GM03348 (cell line): ENCODE results near the gene CCSER1.
"Not testable (repeated sequence)": the region's sequence is repeated elsewhere in the genome, so short reads cannot be mapped to it uniquely, and the experiment has no call there.

Source experiments
- DNase-seq: peaks from one replicate; pipeline ENCODE4 v3.0.0; 2012; ENCODE audit warnings: low spot score

CCSER1 gene

DNA sequence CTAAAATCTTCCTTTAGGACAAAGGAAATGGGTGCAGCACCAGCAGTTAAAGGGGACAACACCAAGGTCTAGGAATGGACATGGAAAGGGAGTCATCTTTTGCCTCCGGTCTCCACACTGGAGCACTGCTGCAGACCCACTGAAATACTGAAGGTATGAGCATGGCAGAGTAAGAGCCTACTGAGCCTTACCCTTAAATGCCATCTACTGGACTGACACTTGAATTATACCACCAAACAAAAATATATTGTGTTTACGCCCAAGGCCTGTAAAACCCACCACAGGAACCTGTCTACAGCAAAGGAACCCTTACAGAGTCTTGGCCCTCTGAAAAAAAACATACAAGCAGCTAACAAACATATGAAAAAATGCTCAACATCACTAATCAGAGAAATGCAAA, 443.4 kb downstream of the CCSER1 start:
- no peak for DNase-seq

DNA sequence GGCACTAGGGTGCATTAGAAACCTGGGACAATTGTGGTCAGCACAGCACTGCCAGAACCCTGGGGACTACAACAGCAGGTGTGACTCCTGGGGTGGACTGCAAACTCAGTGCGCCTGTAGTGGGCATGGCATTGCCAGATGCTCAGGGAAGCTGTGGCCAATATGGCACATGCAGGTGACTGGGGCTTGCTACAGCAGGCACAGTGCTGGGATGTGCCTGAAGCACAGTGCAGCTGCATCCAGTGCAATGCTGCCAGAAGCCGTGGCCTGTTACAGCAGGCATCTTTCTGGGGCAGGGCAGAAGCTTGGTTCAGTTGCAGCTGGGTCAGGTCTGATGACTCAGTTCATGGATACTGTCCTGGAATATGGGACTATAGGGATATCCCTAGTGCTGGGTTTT, 445.8 kb downstream of the CCSER1 start:
- no peak for DNase-seq

- no peak for DNase-seq
Measured at GRCh38 chr4:90575371-90575770, 448.2 kb downstream of the CCSER1 start.

- DNase-seq = no peak
Measured at GRCh38 chr4:90580326-90580725, 453.1 kb downstream of the CCSER1 start.

DNA sequence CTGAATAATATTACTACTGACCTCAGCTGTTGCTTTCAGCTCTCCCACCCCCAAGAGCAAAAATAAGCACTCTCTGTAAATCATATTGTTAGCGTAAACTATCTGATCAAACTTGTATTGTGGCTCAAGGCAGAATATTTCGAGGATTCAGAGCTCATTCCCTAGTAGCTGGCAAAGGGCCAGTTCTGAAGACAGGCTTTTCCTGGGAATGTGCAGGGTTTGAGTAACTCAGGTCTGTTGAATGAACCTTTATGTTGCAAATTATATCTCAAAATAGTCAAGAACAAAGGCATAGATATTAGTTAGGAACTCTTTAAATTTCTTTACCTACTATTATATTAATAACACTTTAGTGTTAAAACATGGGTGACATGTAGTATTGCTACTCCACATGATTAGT, 454.9 kb downstream of the CCSER1 start:
- DNase-seq = no peak

DNA sequence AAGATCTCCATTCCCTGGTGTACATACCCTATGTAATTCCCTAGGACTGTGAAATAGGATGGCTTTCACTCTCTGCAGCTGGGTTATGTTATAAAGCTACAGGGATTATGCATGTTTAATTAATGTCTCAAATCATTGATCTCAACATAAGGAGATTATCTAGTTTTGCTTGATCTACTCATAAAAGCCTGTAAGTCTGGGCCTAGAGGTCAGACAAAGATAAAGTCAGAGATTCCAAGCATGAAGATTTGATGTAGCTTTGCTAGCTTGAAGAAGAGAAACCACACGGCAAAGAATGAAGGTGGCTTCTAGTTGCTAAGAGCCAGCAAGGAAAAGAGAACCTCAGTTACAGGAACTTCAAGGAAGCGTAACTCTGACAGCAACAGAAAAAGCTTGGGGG, 456.9 kb downstream of the CCSER1 start:
- DNase-seq = no peak

GRCh38 chr4:90585961-90586360, 458.8 kb downstream of the CCSER1 start:
- no peak for DNase-seq

- DNase-seq = no peak
Measured at GRCh38 chr4:90586799-90587198, 459.6 kb downstream of the CCSER1 start.

DNA sequence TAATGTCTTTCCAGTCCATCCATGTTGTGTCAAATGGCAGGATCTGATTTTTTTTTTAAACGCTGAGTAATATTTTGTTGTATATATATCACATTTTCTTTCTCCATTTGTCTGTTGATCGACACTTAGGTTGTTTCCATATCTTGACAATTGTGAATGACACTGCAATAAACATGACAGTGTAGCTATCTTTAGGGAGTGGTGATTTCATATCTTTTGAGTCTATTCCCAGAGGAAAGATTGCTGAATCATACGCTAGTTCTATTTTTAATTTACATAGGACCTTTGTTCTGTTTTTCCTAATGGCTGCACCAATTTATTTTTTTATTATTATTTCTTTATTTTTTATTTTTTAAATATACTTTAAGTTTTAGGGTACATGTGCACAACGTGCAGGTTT, 470.7 kb downstream of the CCSER1 start:
- DNase-seq = no peak

- no peak for DNase-seq
Measured at GRCh38 chr4:90598741-90599140, 471.5 kb downstream of the CCSER1 start.

GRCh38 chr4:90602726-90603125, 475.5 kb downstream of the CCSER1 start:
- no peak for DNase-seq

- no peak for DNase-seq
Measured at GRCh38 chr4:90603540-90603939, 476.3 kb downstream of the CCSER1 start.

- no peak for DNase-seq
Measured at GRCh38 chr4:90606781-90607180, 479.6 kb downstream of the CCSER1 start.

DNA sequence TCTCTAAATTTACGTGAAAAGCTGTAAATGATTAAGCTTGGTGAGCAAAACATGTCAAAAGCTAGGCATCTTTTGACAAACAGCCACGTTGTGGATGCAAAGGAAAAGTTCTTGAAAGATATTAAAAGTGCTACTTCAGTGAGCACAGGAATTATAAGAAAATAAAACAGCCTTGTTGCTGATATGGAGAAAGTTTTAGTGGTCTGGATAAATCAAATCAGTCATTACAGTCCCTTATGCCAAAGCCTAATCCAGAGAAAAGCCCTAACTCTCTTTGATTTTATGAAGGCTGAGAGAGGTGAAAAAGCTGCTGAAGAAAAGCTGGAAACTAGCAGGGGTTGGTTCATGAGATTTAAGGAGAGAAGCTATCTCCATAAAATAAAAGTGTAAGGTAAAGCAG, 487.2 kb downstream of the CCSER1 start:
- no peak for DNase-seq

DNA sequence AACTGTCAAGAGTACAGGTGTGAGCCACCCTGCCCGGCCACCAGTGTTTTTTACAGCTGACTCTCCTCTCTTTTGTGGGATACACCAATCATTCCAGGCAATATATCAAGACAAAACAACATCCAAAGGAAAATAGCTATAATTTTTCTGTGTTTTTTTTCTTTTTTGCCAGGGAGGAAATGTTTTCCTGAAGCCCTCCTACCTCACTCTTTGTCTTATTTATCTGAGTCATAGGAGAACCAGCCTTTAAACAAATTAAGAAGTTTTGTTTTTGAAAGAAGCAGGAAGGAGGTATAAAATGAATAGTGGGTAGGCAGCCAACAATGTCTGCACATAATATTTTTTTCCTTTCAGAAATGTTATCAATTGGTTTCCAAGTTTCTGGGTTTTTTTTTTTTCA, 493.9 kb downstream of the CCSER1 start:
- DNase-seq = no peak

- no peak for DNase-seq
Measured at GRCh38 chr4:90624781-90625180, 497.6 kb downstream of the CCSER1 start.

GRCh38 chr4:90641861-90642599, 514.8 kb downstream of the CCSER1 start:
- no peak for DNase-seq

DNA sequence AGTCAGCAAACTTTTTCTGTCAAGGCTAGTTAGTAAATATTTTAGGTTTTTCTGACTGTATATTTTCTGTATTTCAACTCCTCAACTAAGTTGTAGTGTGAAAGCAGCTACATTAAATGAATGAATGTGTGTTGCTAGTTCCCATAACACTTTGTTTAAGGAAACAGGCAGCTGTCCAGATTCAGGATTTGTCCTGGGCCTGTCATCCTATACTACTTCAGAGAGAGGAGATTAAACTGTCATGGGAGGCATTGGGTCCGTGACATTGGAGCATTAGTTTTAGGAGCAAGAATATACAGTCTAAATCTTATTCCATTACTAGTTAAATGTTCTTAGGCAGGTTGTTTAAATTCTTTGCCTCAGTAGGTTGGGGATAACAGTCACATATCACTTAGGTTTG, 516.0 kb downstream of the CCSER1 start:
- no peak for DNase-seq

DNA sequence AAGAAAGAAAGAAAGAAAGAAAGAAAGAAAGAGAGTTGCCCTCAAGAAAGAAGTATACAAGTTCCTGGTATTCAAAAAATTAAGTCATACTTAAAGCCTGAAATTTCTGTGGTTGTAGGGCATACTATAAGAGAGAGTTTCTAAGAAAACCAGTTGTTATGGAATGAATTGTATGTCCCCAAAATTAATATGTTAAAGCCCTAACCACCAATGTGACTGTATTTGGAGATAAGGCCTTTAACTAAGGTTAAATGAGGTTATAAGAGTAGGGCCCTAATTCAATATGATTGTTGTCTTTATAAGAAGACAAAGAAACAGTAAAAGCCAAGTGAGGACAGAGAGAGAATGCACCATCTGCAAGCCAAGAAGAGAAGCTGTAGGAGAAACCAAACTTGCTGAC, 521.1 kb downstream of the CCSER1 start:
- DNase-seq = no peak

DNA sequence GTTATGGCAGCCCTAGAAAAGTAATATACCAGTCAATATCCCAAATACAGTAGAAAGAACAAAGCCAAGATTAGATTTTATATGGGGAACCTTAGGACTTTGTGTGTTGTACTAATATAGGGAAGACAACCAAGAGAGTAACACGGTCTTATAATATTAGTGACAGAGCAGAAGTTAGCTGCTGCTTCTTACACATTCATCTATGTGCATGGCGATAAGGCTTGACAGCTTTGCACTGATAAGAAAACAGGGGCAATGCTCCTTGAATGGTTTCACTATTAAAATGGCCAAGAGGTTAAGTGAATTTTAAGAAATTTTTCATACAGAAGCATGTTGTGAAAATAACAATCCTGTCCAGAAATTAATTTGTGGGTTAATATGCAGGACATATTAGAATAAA, 521.6 kb downstream of the CCSER1 start:
- no peak for DNase-seq

DNA sequence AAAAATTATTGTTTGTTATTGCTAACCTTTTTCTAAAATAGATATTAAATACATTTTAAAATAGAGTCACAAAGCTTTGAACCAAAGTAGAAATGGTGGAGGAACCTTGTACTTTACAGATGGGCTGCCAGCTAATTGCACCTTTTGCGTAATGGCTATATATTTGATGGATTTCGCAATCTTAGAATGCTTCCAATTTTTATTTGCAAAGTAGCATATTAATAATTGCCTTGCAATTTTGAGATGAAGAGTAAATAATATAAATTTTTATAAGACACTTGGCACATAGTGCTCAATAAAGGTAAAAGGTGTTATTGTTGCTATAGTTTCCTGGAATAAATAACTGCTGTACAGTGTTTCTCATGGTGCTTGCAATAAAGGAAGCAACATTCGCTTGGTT, 533.5 kb downstream of the CCSER1 start:
- no peak for DNase-seq

DNA sequence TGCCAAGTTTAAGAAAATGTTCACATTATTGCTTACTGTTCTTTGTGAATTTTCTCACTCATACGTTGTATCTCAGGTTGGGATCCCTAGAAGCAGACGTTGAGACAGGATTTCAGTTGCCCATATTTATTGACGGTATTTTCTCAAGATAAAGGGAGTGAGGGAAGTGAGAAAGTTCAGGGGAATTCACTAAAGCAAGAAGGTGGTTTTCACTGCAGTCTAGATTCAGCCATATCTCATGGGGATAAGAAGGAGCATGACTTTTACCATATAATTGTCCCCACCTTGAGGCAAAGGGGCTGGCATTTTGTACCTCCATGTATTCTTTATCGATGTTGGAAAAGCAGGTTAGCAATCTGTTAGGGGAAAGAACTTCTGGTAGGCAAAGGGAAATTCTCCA, 543.0 kb downstream of the CCSER1 start:
- no peak for DNase-seq

DNA sequence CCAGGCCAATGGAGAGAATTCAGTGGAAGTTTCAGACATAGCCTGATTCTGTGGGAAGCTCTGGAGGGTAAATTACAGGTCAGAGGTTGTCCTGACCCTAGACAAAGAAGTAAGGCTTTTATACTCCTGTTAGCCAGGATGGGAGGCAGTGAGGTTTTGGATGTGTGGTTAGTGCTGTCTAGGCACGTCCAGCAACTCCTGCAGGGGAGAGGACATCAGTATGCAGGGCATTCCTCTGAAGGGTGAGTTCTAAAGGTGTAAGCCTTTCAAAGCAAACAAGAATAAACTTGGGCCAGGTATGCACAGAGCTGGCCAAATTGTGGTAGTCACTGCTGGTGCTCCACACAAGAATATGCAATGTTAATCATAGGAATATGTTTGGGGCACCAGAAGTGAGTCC, 562.5 kb downstream of the CCSER1 start:
- DNase-seq = no peak

DNA sequence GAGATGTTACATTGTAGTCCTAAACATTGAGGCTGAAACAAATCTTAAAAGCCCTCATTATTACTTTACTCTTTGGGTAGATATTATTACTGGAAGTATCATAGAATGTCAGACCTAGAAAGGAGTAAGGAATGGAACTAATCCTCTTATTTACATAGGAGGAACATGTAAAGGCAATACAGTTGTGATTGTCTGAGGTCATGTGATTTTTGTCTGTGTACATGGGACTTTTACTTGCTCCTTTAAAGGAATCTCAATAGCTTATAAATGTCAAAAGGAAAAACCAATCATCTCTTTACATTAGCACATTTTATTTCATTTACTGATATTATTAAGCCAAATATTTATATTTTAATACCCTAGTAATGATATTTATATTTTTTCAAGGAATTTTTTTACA, 568.2 kb downstream of the CCSER1 start:
- no peak for DNase-seq

GRCh38 chr4:90705501-90705900, 578.3 kb downstream of the CCSER1 start:
- not testable (repeated sequence) for DNase-seq
